A549 (cell line): Measurements from ENCODE around the gene FSTL5. TPM values are rescaled to one million over a fixed set of nuclear protein-coding genes. Genes with fewer than 3 reads are reported as not detected.

Experiments
- ATAC-seq, 2 experiments: fragments of 200-7000 bp in 1 of 2; fragments of >200 bp in 1 of 2; cut with Nextera tagmentation in 1 of 2; cut with Tn5 transposase in 1 of 2; 3 replicates each; pipeline versions ENCODE4 v1.8.0 to v1.9.1; 2018 to 2020; ENCODE audit warnings: mild to moderate bottlenecking in 1 of 2, moderate library complexity in 1 of 2
- CTCF ChIA-PET: fragments of 300-600 bp; sonication (Branson Sonifier 250); formaldehyde crosslinking; extraction: SDS; loops from one replicate; lab custom pipeline; 2021; ENCODE audit warnings: antibody characterized with exemption, inconsistent platforms; lab: Yijun Ruan, JAX
- POLR2A ChIA-PET: fragments of 350-600 bp; formaldehyde crosslinking; extraction: SDS; loops from one replicate; lab custom pipeline; 2021; ENCODE audit warnings: antibody characterized with exemption, inconsistent platforms; lab: Yijun Ruan, JAX
- DNase-seq, 2 experiments: peaks; one replicate each; pipeline versions ENCODE4 v3.0.0 to v3.0.0-alpha.2; 2011 to 2016; ENCODE audit warnings: low read depth in 1 of 2, low spot score in 1 of 2
- FAIRE-seq: peaks from 2 replicates; lab custom pipeline; 2011; peaks lifted over from hg19 to GRCh38; lab: Jason Lieb, UNC
- H3K27ac ChIP-seq, 2 experiments: fragments of >200 bp; sonication (Bioruptor Twin); formaldehyde crosslinking; 3 replicates each; pipeline ENCODE4 v1.5.1; 2016 to 2017
- H3K4me1 ChIP-seq: fragments of >200 bp; sonication (Bioruptor Twin); formaldehyde crosslinking; 3 replicates; pipeline ENCODE4 v1.6.1; 2016
- H3K4me2 ChIP-seq: fragments of >200 bp; sonication (Bioruptor Twin); formaldehyde crosslinking; 3 replicates; pipeline ENCODE4 v1.6.1; 2016
- H3K4me3 ChIP-seq: fragments of >200 bp; sonication (Bioruptor Twin); formaldehyde crosslinking; 3 replicates; pipeline ENCODE4 v1.5.1; 2016
- H3K9me3 ChIP-seq: fragments of >200 bp; sonication (Bioruptor Twin); formaldehyde crosslinking; 3 replicates; pipeline ENCODE4 v1.6.1; 2016
- BHLHE40 ChIP-seq: IDR thresholded peaks from 2 replicates; pipeline ENCODE4 v1.6.1; 2012; ENCODE audit warnings: low read depth, low read length, inconsistent platforms
- CHD4 ChIP-seq: fragments of 200-600 bp; sonication (generic); IDR thresholded peaks from 2 replicates; pipeline ENCODE4 v1.6.1; 2016; ENCODE audit warnings: antibody characterized with exemption, mild to moderate bottlenecking, borderline replicate concordance
- EP300 ChIP-seq, 2 experiments: fragments of >200 bp; sonication (Bioruptor Twin); formaldehyde crosslinking; IDR thresholded peaks; 2 replicates in 1 of 2; 3 replicates in 1 of 2; pipeline ENCODE4 v1.6.1; 2016 to 2017
- FOSB ChIP-seq: fragments of 250-450 bp; sonication (Bioruptor Pico); IDR thresholded peaks from 2 replicates; pipeline ENCODE4 v1.5.0; 2020; ENCODE audit warnings: mild to moderate bottlenecking, moderate library complexity
- FOXS1 ChIP-seq: fragments of 250-450 bp; sonication (Bioruptor Pico); IDR thresholded peaks from 2 replicates; pipeline ENCODE4 v1.5.0; 2020; ENCODE audit warnings: mild to moderate bottlenecking, moderate library complexity
- KDM5A ChIP-seq: fragments of 200-600 bp; sonication (generic); IDR thresholded peaks from 2 replicates; pipeline ENCODE4 v1.6.1; 2016; ENCODE audit warnings: antibody characterized with exemption, mild to moderate bottlenecking
- NR3C1 ChIP-seq: fragments of >200 bp; sonication (Bioruptor Twin); formaldehyde crosslinking; IDR thresholded peaks from 3 replicates; pipeline ENCODE4 v1.6.1; 2017
- PHF8 ChIP-seq: fragments of 200-600 bp; sonication (generic); IDR thresholded peaks from 2 replicates; pipeline ENCODE4 v1.6.1; 2016; ENCODE audit warnings: low read depth, mild to moderate bottlenecking, antibody characterized with exemption, moderate library complexity, borderline replicate concordance
- RNF2 ChIP-seq: fragments of 200-600 bp; sonication (generic); IDR thresholded peaks from 2 replicates; pipeline ENCODE4 v1.6.1; 2016; ENCODE audit warnings: low read depth, mild to moderate bottlenecking, antibody characterized with exemption, moderate library complexity, borderline replicate concordance
- TP53 ChIP-seq: fragments of 250-450 bp; sonication (Bioruptor Pico); IDR thresholded peaks from 2 replicates; pipeline ENCODE4 v1.5.0; 2021; ENCODE audit warnings: mild to moderate bottlenecking, moderate library complexity
- ZFP36 ChIP-seq: fragments of 450-650 bp; IDR thresholded peaks from 2 replicates; pipeline ENCODE4 v1.6.1; 2014; ENCODE audit warnings: borderline replicate concordance; ENCODE audit not compliant: partially characterized antibody
- WGBS: methylation state at CpG from one replicate; pipeline ENCODE4 v1.1.6; 2017; ENCODE audit errors: missing lambda C conversion rate; 5-methylcytosine and 5-hydroxymethylcytosine counted together
- polyA plus RNA-seq, 4 experiments: library from polyadenylated mRNA; depleted of rRNA in 3 of 4; stranded (reverse); fragments of >200 nt; fragmentation: RNase III in 1 of 4; extraction: RNeasy Plus Mini Kit Qiagen cat#74134 plus additional on column Dnase treatment in 1 of 4; gene quantifications; 2 replicates in 3 of 4; 3 replicates in 1 of 4; pipeline ENCODE4 v1.2.3, GENCODE V29; 2011 to 2017
- TF ChIP-seq, protein P1 (sequence below): fragments of 250-450 bp; sonication (Bioruptor Pico); IDR thresholded peaks from 2 replicates; pipeline ENCODE4 v1.5.0; 2021; ENCODE audit warnings: mild to moderate bottlenecking, moderate library complexity, borderline replicate concordance
- TF ChIP-seq, protein P2 (sequence below): fragments of 450-650 bp; IDR thresholded peaks from 2 replicates; pipeline ENCODE4 v1.6.1; 2014; ENCODE audit warnings: antibody characterized with exemption

FSTL5 gene
- polyA plus RNA-seq, 2 of the 4 experiments (the other 2 are of a cell fraction), result 0.06 to 0.10 TPM

DNA sequence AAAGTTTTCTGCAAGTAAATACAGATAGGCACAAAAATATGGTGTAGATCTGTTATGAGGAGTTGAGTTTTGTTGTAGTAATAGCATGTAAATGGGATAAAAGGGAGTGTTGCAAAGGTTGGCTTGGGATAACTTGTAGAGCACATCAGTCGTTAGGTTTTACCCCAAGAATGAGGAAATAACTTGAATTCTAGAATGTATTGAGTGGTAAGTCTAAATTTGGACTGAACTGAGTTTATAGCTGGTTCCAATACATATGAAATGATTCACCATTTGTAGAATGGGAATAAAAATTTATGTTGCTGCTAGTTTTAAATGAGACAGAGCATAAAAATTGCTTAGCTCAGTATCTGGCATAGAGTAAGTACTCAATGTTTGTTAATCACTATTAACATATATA, 719.2 kb downstream of the FSTL5 start:
- no peak for FAIRE-seq

DNA sequence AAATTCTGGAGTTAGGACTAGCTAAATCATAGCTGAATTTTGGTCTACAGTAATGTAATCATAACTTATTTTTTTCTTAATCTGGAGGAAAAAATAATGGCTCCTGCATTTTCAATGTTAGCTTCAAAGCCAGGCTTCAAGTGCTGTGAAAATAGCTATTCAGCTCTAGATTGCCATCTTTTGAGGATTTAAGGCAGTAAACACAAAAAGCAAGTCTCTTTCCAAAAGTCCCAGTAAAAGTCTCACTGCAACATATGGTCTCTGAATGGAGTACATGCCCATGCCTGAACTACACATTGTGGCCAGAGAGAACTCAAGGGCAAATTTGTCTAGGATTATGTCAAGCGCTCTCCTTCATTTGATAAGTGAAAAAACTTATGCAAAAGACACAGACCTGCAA, 720.9 kb downstream of the FSTL5 start:
- FAIRE-seq (no peak), DNase-seq (no peak), ATAC-seq (no peak)
- Histone ChIP-seq H3K4me3 (no peak overlapping the region), H3K9me3 (no peaks in the 10 kb centered on the region), H3K4me1 (no peaks in the 10 kb centered on the region), H3K4me2 (no peak overlapping the region), H3K27ac (no peak overlapping the region)
- 69% methylated on average over 1 of the region's 1 CpG for WGBS
- ChIA-PET CTCF (no interaction called here), POLR2A (no interaction called here)
- no peak for TF ChIP-seq FOSB (CRISPR knock-in tag)

More for the DNA sequence above, 719.2 kb downstream of the FSTL5 start:
- no peaks in the 10 kb centered on the region for H3K4me1 ChIP-seq
- 29% methylated on average over 1 of the region's 1 CpG for WGBS
- ATAC-seq, result no peak
- no peaks in the 10 kb centered on the region for H3K9me3 ChIP-seq
- H3K27ac ChIP-seq, result no peak overlapping the region
- ChIA-PET POLR2A (no interaction called here), CTCF (no interaction called here)
- H3K4me3 ChIP-seq, result no peak overlapping the region
- H3K4me2 ChIP-seq, result no peak overlapping the region
- TF ChIP-seq, protein P1, sequence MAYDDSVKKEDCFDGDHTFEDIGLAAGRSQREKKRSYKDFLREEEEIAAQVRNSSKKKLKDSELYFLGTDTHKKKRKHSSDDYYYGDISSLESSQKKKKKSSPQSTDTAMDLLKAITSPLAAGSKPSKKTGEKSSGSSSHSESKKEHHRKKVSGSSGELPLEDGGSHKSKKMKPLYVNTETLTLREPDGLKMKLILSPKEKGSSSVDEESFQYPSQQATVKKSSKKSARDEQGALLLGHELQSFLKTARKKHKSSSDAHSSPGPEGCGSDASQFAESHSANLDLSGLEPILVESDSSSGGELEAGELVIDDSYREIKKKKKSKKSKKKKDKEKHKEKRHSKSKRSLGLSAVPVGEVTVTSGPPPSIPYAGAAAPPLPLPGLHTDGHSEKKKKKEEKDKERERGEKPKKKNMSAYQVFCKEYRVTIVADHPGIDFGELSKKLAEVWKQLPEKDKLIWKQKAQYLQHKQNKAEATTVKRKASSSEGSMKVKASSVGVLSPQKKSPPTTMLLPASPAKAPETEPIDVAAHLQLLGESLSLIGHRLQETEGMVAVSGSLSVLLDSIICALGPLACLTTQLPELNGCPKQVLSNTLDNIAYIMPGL (CRISPR knock-in tag), result no peak
- no peak for TF ChIP-seq BHLHE40
- no peak for TF ChIP-seq PHF8
- no peak for TF ChIP-seq NR3C1
- no peak for TF ChIP-seq RNF2
- DNase-seq, result no peak

DNA sequence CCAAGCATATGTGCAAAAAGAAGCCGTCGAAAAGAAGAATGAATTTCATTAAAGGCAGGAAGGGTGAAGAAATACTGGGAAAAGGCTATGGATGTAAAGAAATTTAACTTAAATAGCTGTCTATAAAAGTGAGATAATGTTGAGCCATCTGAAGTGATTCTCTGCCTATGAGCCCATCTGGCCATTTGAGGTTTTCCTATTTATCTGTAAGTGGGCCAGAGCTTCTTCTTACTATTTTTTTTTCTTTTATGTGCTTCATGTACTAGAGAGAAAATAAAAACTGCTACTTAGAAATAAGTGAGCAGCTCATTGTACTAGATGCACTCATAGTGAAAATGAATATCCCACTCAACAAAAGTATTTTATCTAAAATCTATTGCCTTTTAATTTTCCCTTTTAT, 725.7 kb downstream of the FSTL5 start:
- WGBS, result 65% methylated on average over 2 of the region's 2 CpGs
- CTCF ChIA-PET, result no interaction called here
- no peak overlapping the region for H3K4me3 ChIP-seq
- DNase-seq (no peak), ATAC-seq (no peak), FAIRE-seq (no peak)
- POLR2A ChIA-PET, result no interaction called here
- no peak overlapping the region for H3K27ac ChIP-seq
- H3K9me3 ChIP-seq, result no peaks in the 10 kb centered on the region
- H3K4me2 ChIP-seq, result no peak overlapping the region
- H3K4me1 ChIP-seq, result no peaks in the 10 kb centered on the region
- no peak for TF ChIP-seq ZFP36

DNA sequence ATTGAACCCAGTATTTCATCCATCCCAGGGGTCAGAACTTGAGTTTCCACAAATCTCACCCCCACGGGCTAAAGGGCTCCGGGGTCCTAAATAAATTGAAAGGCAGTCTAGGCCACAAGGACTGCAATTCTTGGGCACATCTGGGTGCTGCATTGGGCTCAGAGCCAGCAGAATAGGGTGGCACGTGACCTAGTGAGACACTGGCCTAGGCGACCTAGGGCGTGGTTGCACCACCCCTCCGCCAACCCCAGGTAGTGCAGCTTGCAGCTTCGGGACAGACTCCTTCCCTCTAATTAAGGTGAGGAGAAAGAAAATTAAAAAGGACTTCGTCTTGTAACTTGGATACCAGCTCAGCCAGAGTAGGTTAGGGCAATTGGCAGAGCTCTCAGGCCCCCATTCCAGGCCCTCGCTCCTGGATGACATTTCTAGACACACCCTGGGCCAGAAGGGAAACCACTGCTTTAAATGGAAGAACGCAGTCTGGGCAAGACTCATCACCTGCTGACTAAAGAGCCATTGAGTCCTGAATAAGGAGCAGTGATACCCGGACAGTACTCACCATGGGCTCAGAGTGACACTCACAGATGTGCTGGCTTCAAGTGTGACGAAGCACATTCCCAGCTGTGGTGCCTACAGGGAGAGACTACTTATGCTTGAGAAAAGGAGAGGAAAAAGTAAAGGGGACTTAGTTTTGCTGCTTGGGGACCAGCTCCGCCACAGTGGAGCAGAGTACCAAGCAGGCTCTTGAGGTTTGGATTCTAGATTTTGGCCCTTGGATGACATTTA, 735.4 kb downstream of the FSTL5 start:
- Histone ChIP-seq H3K4me2 (no peak overlapping the region), H3K9me3 (no peaks in the 10 kb centered on the region), H3K27ac (no peak overlapping the region), H3K4me1 (no peaks in the 10 kb centered on the region), H3K4me3 (no peak overlapping the region)
- ATAC-seq, result no peak
- DNase-seq, result no peak
- POLR2A ChIA-PET, result no interaction called here
- WGBS, result 65% methylated on average over 10 of the region's 13 CpGs
- no peak for FAIRE-seq
- CTCF ChIA-PET, result no interaction called here
- TF ChIP-seq FOXS1 (CRISPR knock-in tag) (no peak), CHD4 (no peak), KDM5A (no peak), EP300 (IDR thresholded peaks at IDR 0.05) (no peak), TP53 (no peak)
- TF ChIP-seq, protein P2, sequence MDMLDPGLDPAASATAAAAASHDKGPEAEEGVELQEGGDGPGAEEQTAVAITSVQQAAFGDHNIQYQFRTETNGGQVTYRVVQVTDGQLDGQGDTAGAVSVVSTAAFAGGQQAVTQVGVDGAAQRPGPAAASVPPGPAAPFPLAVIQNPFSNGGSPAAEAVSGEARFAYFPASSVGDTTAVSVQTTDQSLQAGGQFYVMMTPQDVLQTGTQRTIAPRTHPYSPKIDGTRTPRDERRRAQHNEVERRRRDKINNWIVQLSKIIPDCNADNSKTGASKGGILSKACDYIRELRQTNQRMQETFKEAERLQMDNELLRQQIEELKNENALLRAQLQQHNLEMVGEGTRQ, result no peak
